Upper lobe of left lung (tissue), 6 donors: ENCODE data around the gene TASP1. TPM values are rescaled to one million over a fixed set of nuclear protein-coding genes. Genes with fewer than 3 reads are reported as not detected.

ENCODE experiments used
- ATAC-seq, 2 donors: fragments of 200-7000 bp; cut with Tn5 transposase; one replicate each; pipeline ENCODE4 v1.9.1; 2022; ENCODE audit warnings: mild to moderate bottlenecking in 2 of 2, moderate library complexity in 2 of 2; ENCODE audit not compliant: low FRiP score in 2 of 2
- DNase-seq, 2 donors: peaks; one replicate each; pipeline ENCODE4 v3.0.0-alpha.2; 2019 to 2020
- H3K27ac ChIP-seq, 4 donors: fragments of 200-600 bp; sonication (generic); one replicate each; pipeline ENCODE4 v1.5.1; 2016 to 2019
- H3K27me3 ChIP-seq, 4 donors: fragments of 200-600 bp; sonication (generic); one replicate each; pipeline ENCODE4 v1.5.1; 2017 to 2019
- H3K36me3 ChIP-seq, 4 donors: fragments of 200-600 bp; sonication (generic); one replicate each; pipeline ENCODE4 v1.5.1; 2016 to 2019
- H3K4me1 ChIP-seq, 4 donors: fragments of 200-600 bp; sonication (generic); one replicate each; pipeline ENCODE4 v1.5.1; 2018 to 2019
- H3K4me3 ChIP-seq, 4 donors: fragments of 200-600 bp; sonication (generic); one replicate each; pipeline ENCODE4 v1.5.1; 2017 to 2019; ENCODE audit warnings: mild to moderate bottlenecking in 2 of 4, moderate library complexity in 1 of 4
- H3K9me3 ChIP-seq, 4 donors: fragments of 200-600 bp; sonication (generic); one replicate each; pipeline ENCODE4 v1.5.1; 2018 to 2019
- EP300 ChIP-seq, 4 donors: sonication (generic); formaldehyde crosslinking; IDR thresholded peaks; one replicate each; pipeline ENCODE4 v1.5.1; 2017; ENCODE audit warnings: antibody characterized with exemption in 4 of 4, control low read depth in 2 of 4
- POLR2A ChIP-seq, 4 donors: fragments of 450-650 bp; IDR thresholded peaks; one replicate each; pipeline ENCODE4 v1.5.1; 2016 to 2017; ENCODE audit warnings: antibody characterized with exemption in 4 of 4, mild to moderate bottlenecking in 2 of 4
- POLR2AphosphoS5 ChIP-seq, 2 donors: sonication (generic); formaldehyde crosslinking; IDR thresholded peaks; one replicate each; pipeline ENCODE4 v1.5.1; 2017; ENCODE audit warnings: antibody characterized with exemption in 2 of 2
- WGBS, 2 donors: methylation state at CpG; one replicate each; pipeline ENCODE4 v1.1.5; 2017 to 2018; 5-methylcytosine and 5-hydroxymethylcytosine counted together
- total RNA-seq, 6 donors: library from RNA; depleted of rRNA in 4 of 6; stranded (reverse); fragments of >200 nt in 4 of 6; gene quantifications; one replicate each; pipeline versions ENCODE4 v1.1.0 to v1.2.1, GENCODE V29; 2016 to 2021
- TF ChIP-seq, protein P1 (sequence below), 6 experiments: fragments of 450-650 bp in 4 of 6; fragments of 200-600 bp in 2 of 6; sonication (generic) in 2 of 6; IDR thresholded peaks; one replicate each; pipeline ENCODE4 v1.5.1; 2016 to 2019; ENCODE audit warnings: antibody characterized with exemption in 6 of 6
- donor health status: DM: no; HTN: no; CAD: no; lungs with moderate emphysema.
- donor health status: DM: no; HTN: yes; CAD: no; lungs with severe emphysema.

Gene TASP1
- total RNA-seq, 6 donors from 2014 or later = 12.4 to 21.1 (median 14.0) TPM

DNA sequence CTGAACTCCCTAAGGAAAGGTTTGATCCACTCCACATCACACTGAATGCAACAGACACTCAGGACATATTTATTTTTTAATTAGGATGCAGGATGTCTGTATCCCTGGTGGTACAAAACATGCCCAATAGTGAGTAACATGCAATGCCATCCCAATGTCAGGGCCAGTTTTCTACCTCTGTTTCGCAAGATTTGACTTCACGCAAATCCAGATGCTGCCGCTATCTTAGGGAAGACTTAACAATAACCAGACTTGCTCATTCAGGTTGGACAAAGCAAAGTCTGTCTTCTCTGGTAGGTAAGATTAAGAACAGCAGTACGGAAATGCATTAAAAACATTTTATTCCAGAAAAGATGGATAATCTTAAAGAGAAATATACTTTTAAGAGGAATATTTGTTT is 103.1 kb downstream of the TASP1 start:
- H3K27ac ChIP-seq = no peak overlapping the region
- 97% methylated on average over 4 of the region's 4 CpGs for WGBS, 2 donors
- H3K36me3 ChIP-seq = peaks cover 0 to 11% (median 0%) of the 10 kb centered on the region in 4 donors
- ATAC-seq = no peak
- no peaks in the 10 kb centered on the region for H3K4me1 ChIP-seq
- H3K9me3 ChIP-seq = no peaks in the 10 kb centered on the region
- H3K27me3 ChIP-seq = no peaks in the 10 kb centered on the region
- TF ChIP-seq EP300 (IDR thresholded peaks at IDR 0.05) = no peak
- TF ChIP-seq, protein P1, sequence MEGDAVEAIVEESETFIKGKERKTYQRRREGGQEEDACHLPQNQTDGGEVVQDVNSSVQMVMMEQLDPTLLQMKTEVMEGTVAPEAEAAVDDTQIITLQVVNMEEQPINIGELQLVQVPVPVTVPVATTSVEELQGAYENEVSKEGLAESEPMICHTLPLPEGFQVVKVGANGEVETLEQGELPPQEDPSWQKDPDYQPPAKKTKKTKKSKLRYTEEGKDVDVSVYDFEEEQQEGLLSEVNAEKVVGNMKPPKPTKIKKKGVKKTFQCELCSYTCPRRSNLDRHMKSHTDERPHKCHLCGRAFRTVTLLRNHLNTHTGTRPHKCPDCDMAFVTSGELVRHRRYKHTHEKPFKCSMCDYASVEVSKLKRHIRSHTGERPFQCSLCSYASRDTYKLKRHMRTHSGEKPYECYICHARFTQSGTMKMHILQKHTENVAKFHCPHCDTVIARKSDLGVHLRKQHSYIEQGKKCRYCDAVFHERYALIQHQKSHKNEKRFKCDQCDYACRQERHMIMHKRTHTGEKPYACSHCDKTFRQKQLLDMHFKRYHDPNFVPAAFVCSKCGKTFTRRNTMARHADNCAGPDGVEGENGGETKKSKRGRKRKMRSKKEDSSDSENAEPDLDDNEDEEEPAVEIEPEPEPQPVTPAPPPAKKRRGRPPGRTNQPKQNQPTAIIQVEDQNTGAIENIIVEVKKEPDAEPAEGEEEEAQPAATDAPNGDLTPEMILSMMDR (IDR thresholded peaks at IDR 0.05) = no peak
- no peak for TF ChIP-seq POLR2A (IDR thresholded peaks at IDR 0.05)
- no peak for TF ChIP-seq POLR2AphosphoS5 (IDR thresholded peaks at IDR 0.05)
- no peak for DNase-seq
- H3K4me3 ChIP-seq = no peak overlapping the region

DNA sequence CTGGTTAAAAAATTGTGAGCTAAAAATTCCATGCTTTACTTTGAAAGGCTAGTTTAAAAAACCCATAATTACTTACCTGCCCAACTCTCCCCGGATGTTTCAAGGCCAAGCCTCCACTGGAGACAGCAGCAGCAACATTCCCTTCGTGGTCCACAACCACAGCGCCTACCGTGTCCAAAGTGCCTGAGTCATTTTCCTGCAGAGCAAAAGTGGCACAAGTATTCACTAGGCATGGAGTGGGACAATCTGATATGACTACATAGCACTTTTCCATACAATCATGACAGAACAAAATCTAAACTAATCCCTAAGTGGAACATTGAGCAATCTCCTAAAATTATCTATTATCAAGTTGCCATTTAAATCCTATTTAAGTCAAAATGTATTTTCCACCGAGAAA is 104.8 kb downstream of the TASP1 start:
- 90 to 92% methylated on average over 5 of the region's 5 CpGs for WGBS, 2 donors
- no peak for ATAC-seq

DNA sequence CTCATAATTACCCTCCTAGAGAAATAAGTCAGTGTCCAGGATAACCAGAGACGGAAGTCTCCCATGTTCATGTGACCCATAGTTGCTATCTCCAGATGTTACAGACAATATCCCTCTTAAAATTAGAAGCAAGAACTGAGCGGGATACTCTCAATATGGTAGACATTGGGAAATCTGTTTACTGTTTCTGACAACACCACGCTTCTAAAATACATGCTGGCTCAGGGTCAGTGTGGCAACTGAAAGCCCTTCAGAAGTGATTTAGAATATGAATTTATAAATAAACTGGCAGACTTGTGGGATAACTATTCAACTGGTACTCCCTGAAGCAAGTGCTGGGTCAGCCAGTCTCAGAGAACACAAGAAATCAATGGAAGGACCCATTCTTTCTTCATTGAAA is 108.6 kb downstream of the TASP1 start:
- no peaks in the 10 kb centered on the region for H3K9me3 ChIP-seq
- no peaks in the 10 kb centered on the region for H3K4me1 ChIP-seq
- no peak overlapping the region for H3K4me3 ChIP-seq
- DNase-seq = no peak
- WGBS, 2 donors = 87 to 89% methylated on average over 3 of the region's 3 CpGs
- H3K36me3 ChIP-seq = peaks cover 0 to 24% (median 2%) of the 10 kb centered on the region in 4 donors
- no peak overlapping the region for H3K27ac ChIP-seq
- ATAC-seq = no peak
- H3K27me3 ChIP-seq = no peaks in the 10 kb centered on the region
- TF ChIP-seq POLR2A (IDR thresholded peaks at IDR 0.05) (no peak), POLR2AphosphoS5 (IDR thresholded peaks at IDR 0.05) (no peak), EP300 (IDR thresholded peaks at IDR 0.05) (no peak)
- TF ChIP-seq, protein P1 (IDR thresholded peaks at IDR 0.05) = no peak

More for the DNA sequence above, 104.8 kb downstream of the TASP1 start:
- H3K36me3 ChIP-seq = peaks cover 0 to 11% (median 0%) of the 10 kb centered on the region in 4 donors
- H3K4me3 ChIP-seq = no peak overlapping the region
- no peaks in the 10 kb centered on the region for H3K4me1 ChIP-seq
- H3K9me3 ChIP-seq = no peaks in the 10 kb centered on the region
- no peak overlapping the region for H3K27ac ChIP-seq
- H3K27me3 ChIP-seq = no peaks in the 10 kb centered on the region
- DNase-seq = no peak
- TF ChIP-seq POLR2A (IDR thresholded peaks at IDR 0.05) = no peak
- TF ChIP-seq EP300 (IDR thresholded peaks at IDR 0.05) = no peak
- TF ChIP-seq, protein P1 (IDR thresholded peaks at IDR 0.05) = no peak
- no peak for TF ChIP-seq POLR2AphosphoS5 (IDR thresholded peaks at IDR 0.05)

DNA sequence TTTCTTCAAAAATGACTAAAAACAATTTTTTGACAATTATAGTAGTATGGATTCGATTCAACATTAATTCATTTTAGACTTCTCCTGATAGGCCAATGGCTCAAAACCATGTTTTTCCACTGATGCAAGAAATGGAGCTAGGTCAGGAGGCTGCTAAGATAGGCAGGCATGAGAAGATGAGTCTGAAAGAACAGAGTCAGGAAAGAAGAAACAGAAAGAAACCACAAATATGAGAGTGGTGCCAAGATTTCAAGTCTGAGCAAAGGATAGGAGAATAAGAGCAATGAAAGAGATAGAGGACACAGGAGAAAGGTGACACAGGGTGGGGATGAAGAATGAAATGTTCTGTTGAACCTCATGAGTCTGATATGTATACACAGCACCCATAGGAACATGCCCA is 112.2 kb downstream of the TASP1 start:
- ATAC-seq (no peak), DNase-seq (no peak)
- no peak for TF ChIP-seq POLR2AphosphoS5 (IDR thresholded peaks at IDR 0.05)
- no peak for TF ChIP-seq POLR2A (IDR thresholded peaks at IDR 0.05)
- TF ChIP-seq, protein P1 (IDR thresholded peaks at IDR 0.05) = no peak
- H3K4me3 ChIP-seq = no peak overlapping the region
- no peaks in the 10 kb centered on the region for H3K9me3 ChIP-seq
- 92 to 98% methylated on average over 1 of the region's 1 CpG for WGBS, 2 donors
- H3K4me1 ChIP-seq = no peaks in the 10 kb centered on the region
- peaks cover 0 to 23% (median 5%) of the 10 kb centered on the region in 4 donors for H3K36me3 ChIP-seq
- H3K27ac ChIP-seq = no peak overlapping the region
- H3K27me3 ChIP-seq = no peaks in the 10 kb centered on the region

DNA sequence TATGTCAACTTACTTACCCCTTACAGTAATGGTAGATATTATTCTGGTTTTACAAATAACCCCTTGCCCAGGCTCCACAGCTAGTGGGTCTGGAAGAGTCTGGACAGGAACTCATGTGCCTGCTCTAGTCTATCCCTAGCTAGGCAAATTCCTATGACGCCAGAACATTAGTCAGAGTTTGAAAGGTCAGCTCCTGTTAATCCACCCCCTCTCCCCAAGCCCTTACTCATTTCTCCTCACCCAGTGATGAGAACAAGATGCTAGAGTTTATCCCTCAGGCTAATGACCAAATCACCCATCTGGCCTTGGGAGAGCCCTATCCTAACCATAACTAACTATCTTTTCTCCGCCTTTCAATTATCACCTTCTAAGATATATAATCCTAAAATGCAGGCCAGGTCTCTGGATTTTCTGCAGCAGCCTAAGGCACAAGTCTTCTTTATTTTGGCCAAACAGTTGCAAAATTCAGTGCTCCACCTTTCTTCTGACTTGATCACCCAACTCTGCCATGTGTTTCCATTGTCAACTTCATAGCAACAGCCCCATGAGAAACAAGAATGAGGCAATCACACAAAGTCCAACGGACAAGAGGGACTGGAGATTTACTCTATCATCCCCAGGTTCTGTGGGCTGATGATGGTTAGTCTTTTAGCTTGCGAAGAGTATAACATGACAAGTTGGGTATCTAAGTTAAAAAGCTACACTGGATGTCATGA is 113.3 kb downstream of the TASP1 start:
- ATAC-seq (peak in 1 of 2 donors; percentile 84), DNase-seq (no peak)
- H3K4me3 ChIP-seq = no peak overlapping the region
- H3K9me3 ChIP-seq = no peaks in the 10 kb centered on the region
- H3K27ac ChIP-seq = no peak overlapping the region
- no peaks in the 10 kb centered on the region for H3K27me3 ChIP-seq
- H3K4me1 ChIP-seq = no peaks in the 10 kb centered on the region
- H3K36me3 ChIP-seq = peaks cover 0 to 23% (median 5%) of the 10 kb centered on the region in 4 donors
- no peak for TF ChIP-seq EP300 (IDR thresholded peaks at IDR 0.05)
- TF ChIP-seq POLR2A (IDR thresholded peaks at IDR 0.05) = no peak
- no peak for TF ChIP-seq POLR2AphosphoS5 (IDR thresholded peaks at IDR 0.05)
- TF ChIP-seq, protein P1 (IDR thresholded peaks at IDR 0.05) = no peak
- WGBS, 2 donors = 90 to 92% methylated on average over 4 of the region's 4 CpGs
